Endothelial cell (in vitro differentiated cells): Measurements from ENCODE around the gene EXOSC5. TPM values are rescaled to one million over a fixed set of nuclear protein-coding genes. Genes with fewer than 3 reads are reported as not detected.

Experiments used
- DNase-seq: peaks from one replicate; pipeline ENCODE4 v3.0.0; 2021; ENCODE audit warnings: low spot score
- H3K27ac Mint-ChIP-seq: one replicate; pipeline ENCODE4 v1.8.0; 2021; ENCODE audit warnings: mixed read lengths, inconsistent platforms; ENCODE audit not compliant: unreplicated experiment
- H3K27me3 Mint-ChIP-seq: one replicate; pipeline ENCODE4 v1.8.0; 2021; ENCODE audit warnings: mild to moderate bottlenecking, moderate library complexity, mixed read lengths, inconsistent platforms; ENCODE audit not compliant: unreplicated experiment
- H3K36me3 Mint-ChIP-seq: one replicate; pipeline ENCODE4 v1.8.0; 2021; ENCODE audit warnings: mild to moderate bottlenecking, low read depth, mixed read lengths, inconsistent platforms; ENCODE audit not compliant: unreplicated experiment
- H3K4me1 Mint-ChIP-seq: one replicate; pipeline ENCODE4 v1.8.0; 2021; ENCODE audit warnings: mild to moderate bottlenecking, mixed read lengths, inconsistent platforms; ENCODE audit not compliant: unreplicated experiment
- H3K4me3 Mint-ChIP-seq: one replicate; pipeline ENCODE4 v1.8.0; 2021; ENCODE audit warnings: mild to moderate bottlenecking, mixed read lengths, inconsistent platforms; ENCODE audit not compliant: unreplicated experiment
- H3K9me3 Mint-ChIP-seq: one replicate; pipeline ENCODE4 v1.8.0; 2021; ENCODE audit warnings: mixed read lengths, inconsistent platforms; ENCODE audit not compliant: unreplicated experiment
- total RNA-seq: library from RNA; stranded (reverse); fragmentation: NEBNext Ultra II Directional; extraction: Animal tissue kit (Norgen Biotek cat#: 25700); gene quantifications from one replicate; pipeline ENCODE4 v1.2.1, GENCODE V29; 2021; ENCODE audit not compliant: unreplicated experiment
- TF ChIP-seq, protein P1 (sequence below): fragments of 200-600 bp; sonication (generic); IDR thresholded peaks from one replicate; pipeline ENCODE4 v1.5.0; 2021; ENCODE audit warnings: antibody characterized with exemption; ENCODE audit not compliant: unreplicated experiment

Gene EXOSC5
- total RNA-seq, 1 donor from 2014 or later = 15.2 TPM

DNA sequence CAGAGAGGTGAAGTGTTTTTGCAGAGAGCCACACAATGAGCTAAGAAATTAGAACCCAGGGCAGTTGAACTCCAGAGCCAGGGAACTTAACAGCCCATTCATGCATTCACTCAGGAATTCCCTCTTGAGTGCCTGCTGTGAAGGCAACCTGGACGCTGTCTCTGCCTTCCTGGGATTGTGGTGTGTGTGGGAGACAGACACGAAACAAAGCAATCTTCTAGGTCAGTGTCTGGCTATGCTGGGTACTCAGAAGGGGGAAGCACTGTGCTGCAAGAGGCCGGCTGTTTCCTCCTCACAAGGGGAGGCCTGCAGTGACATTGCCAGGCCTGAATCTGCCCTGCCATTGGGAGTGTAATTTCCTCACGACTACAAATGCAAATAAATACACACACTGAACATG, 10.1 kb upstream of the EXOSC5 start:
- H3K27me3 Mint-ChIP-seq = peaks cover 5% of the 10 kb centered on the region
- peak overlapping the region; percentile 79 for H3K27ac Mint-ChIP-seq
- DNase-seq = peak; percentile 29

DNA sequence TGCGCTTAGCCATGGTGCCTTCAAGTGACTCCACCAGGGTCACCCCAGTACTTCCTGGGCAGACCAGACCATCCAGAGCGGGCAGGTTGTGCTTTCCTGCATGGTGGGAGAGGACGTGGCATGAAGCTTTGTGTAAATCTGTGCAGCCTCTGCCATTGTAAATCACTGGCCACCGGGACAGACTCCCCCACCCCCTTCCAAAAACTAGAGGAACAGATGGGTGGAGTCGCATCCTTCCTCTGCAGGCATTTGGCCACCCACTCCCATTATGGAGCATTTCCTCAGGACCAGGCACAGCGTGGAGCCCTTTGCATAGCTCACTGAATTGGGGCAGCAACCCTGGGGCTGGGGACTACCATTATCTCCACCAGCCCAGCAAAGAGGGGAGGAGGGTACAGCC, 8.6 kb upstream of the EXOSC5 start:
- no peak for DNase-seq

More for the DNA sequence above, 10.1 kb upstream of the EXOSC5 start:
- TF ChIP-seq, protein P1, sequence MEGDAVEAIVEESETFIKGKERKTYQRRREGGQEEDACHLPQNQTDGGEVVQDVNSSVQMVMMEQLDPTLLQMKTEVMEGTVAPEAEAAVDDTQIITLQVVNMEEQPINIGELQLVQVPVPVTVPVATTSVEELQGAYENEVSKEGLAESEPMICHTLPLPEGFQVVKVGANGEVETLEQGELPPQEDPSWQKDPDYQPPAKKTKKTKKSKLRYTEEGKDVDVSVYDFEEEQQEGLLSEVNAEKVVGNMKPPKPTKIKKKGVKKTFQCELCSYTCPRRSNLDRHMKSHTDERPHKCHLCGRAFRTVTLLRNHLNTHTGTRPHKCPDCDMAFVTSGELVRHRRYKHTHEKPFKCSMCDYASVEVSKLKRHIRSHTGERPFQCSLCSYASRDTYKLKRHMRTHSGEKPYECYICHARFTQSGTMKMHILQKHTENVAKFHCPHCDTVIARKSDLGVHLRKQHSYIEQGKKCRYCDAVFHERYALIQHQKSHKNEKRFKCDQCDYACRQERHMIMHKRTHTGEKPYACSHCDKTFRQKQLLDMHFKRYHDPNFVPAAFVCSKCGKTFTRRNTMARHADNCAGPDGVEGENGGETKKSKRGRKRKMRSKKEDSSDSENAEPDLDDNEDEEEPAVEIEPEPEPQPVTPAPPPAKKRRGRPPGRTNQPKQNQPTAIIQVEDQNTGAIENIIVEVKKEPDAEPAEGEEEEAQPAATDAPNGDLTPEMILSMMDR = no peak
- Mint-ChIP-seq H3K4me3 (peak overlapping the region; percentile 15), H3K9me3 (no peaks in the 10 kb centered on the region), H3K4me1 (peaks cover 21% of the 10 kb centered on the region), H3K36me3 (peaks cover 14% of the 10 kb centered on the region)

DNA sequence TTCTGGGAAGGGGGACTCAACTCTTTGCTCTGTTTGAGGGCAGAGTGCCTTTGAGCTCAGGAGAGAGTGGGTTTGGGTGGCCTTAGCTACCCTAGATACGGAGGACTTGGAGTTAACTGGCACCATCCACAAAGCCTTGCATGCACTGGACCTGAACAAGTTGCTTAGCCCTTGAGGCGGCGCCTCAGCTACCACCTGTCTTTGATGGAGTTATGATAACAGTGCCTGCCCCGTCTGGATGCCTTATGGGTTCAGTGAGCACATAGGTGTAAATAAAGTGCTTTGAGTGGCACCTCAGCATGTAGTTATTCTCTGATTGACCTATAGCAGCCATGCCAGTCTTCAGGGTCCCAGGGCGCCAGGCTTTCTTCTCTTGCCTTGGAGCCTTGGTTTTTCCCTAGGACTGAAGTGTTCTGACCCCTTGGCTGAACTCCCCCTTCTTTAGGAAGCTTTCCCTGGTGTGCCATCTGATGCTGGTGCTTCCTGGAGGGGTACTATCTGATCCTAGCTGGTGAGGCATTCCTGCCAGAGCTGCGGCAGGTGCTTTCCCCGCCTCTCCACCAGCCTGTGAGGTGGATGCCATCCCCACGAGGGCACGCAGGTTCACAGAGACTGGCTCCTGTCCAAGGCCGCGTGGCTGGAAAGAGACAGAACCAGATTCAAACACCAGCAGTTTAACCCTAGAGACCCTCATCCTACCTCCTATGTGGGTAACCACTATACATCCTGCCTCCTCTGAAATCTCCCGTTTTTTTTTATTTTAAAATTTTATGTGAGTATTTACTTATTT, 6.2 kb upstream of the EXOSC5 start:
- H3K9me3 Mint-ChIP-seq = no peaks in the 10 kb centered on the region
- peaks cover 5% of the 10 kb centered on the region for H3K27me3 Mint-ChIP-seq
- peaks cover 3% of the 10 kb centered on the region for H3K36me3 Mint-ChIP-seq
- H3K27ac Mint-ChIP-seq = no peak overlapping the region
- peaks cover 41% of the 10 kb centered on the region for H3K4me1 Mint-ChIP-seq
- no peak overlapping the region for H3K4me3 Mint-ChIP-seq
- TF ChIP-seq, protein P1 = no peak
- DNase-seq = no peak

More for the DNA sequence above, 8.6 kb upstream of the EXOSC5 start:
- Mint-ChIP-seq H3K27ac (no peak overlapping the region), H3K4me3 (no peak overlapping the region), H3K36me3 (peaks cover 11% of the 10 kb centered on the region), H3K27me3 (peaks cover 5% of the 10 kb centered on the region), H3K9me3 (no peaks in the 10 kb centered on the region), H3K4me1 (peaks cover 34% of the 10 kb centered on the region)
- TF ChIP-seq, protein P1 = no peak

DNA sequence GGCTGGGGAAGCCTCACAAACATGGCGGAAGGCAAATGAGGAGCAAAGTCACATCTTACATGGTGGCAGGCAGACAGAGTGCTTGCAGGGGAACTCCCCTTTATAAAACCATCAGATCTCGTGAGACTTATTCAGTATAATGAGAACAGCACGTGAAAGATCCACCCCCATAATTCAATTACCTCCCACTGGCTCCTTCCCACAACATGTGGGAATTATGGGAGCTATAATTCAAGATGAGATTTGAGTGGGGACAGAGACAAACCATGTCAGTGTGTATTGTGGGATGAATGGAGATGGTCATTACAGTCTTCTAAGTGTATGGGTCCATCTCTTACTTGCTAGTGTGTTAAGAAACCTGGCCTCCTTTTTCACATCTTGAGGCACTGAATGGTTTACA, 4.9 kb upstream of the EXOSC5 start:
- Mint-ChIP-seq H3K27ac (peak overlapping the region; percentile 90), H3K27me3 (peaks cover 7% of the 10 kb centered on the region), H3K4me3 (peak overlapping the region; percentile 14), H3K36me3 (peaks cover 3% of the 10 kb centered on the region), H3K4me1 (peaks cover 42% of the 10 kb centered on the region), H3K9me3 (no peaks in the 10 kb centered on the region)
- no peak for DNase-seq
- TF ChIP-seq, protein P1 = no peak

DNA sequence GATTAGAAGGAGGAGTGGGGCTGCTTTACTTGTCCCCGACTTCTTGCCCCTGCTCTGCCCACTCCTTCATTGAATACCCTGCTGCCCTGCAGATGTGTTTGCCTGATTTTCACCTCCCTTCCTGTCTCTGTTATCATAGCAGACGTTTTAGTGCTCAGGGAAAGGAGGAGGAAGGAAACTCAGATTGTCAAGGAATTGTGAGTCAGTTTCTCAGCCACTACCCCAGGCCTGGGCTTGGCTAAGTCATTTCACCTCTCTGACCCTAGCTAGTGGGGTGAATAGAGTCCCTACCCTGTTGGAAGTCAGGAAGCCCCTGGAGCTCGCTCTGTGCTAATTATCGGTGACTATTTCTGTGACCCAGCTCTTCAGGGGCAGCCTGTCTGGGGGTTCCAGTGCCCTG, 4.3 kb upstream of the EXOSC5 start:
- TF ChIP-seq, protein P1 = no peak
- Mint-ChIP-seq H3K36me3 (peaks cover 3% of the 10 kb centered on the region), H3K4me3 (no peak overlapping the region), H3K27me3 (peaks cover 7% of the 10 kb centered on the region), H3K4me1 (peaks cover 40% of the 10 kb centered on the region), H3K9me3 (no peaks in the 10 kb centered on the region), H3K27ac (peak overlapping the region; percentile 90)
- DNase-seq = no peak
